Activated naive CD4-positive, alpha-beta T cell treated with anti-CD3 and anti-CD28 coated beads for 36 hours (primary cell): ENCODE data around the gene RAB44. TPM values are rescaled to one million over a fixed set of nuclear protein-coding genes. Genes with fewer than 3 reads are reported as not detected.

Experiments used
- CTCF ChIA-PET: fragments of 350-600 bp; sonication (Branson Sonifier 250); formaldehyde crosslinking; loops from one replicate; lab custom pipeline; 2021; ENCODE audit warnings: antibody characterized with exemption; lab: Charles Lee
- DNase-seq: peaks from one replicate; pipeline ENCODE4 v3.0.0-alpha.2; 2020
- H3K27ac Mint-ChIP-seq: one replicate; pipeline ENCODE4 v1.8.0; 2021; ENCODE audit warnings: mild to moderate bottlenecking, mixed read lengths
- H3K27me3 Mint-ChIP-seq: one replicate; pipeline ENCODE4 v1.8.0; 2021; ENCODE audit warnings: low read depth, mixed read lengths
- H3K36me3 Mint-ChIP-seq: one replicate; pipeline ENCODE4 v1.8.0; 2021; ENCODE audit warnings: low read depth, mixed read lengths
- H3K4me1 Mint-ChIP-seq: one replicate; pipeline ENCODE4 v1.8.0; 2021; ENCODE audit warnings: low read depth, mixed read lengths
- H3K4me3 Mint-ChIP-seq: one replicate; pipeline ENCODE4 v1.8.0; 2021; ENCODE audit warnings: mild to moderate bottlenecking, moderate library complexity, mixed read lengths
- H3K9me3 Mint-ChIP-seq: one replicate; pipeline ENCODE4 v1.8.0; 2021; ENCODE audit warnings: mixed read lengths
- intact Hi-C: fragments of 100-400 bp; cut with micrococcal nuclease; formaldehyde crosslinking; loops from one replicate; pipeline ENCODE4 v1.15.1; 2023
- total RNA-seq, 2 experiments: library from RNA; stranded (reverse); gene quantifications; one replicate each; pipeline ENCODE4 v1.2.3, GENCODE V29; 2021

Gene RAB44
- total RNA-seq, 2 experiments from 2014 or later, result 0.05 TPM; not detected in 1

DNA sequence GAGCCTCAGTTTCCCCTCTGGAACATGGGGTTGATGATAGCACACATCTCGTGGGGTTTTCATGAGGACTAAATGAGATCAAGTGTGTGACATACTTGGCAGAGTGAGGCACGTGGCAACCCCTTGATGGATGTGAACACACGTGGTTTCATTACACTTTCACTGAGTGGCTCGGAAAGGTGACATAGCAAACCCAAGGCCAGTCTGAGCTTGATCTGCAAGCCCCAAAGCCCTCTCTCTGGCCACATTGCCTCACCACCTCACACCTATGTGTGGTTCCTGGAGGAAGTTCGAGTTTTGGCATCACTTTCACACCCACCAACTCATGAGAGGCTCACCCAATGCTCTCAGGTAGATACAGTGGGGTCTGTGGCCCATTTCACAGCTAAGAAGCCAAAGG lies 81.6 kb downstream of the RAB44 start:
- intact Hi-C loops, result no loop called here
- Mint-ChIP-seq H3K27me3 (no peaks in the 10 kb centered on the region), H3K9me3 (no peaks in the 10 kb centered on the region), H3K4me3 (no peak overlapping the region), H3K27ac (no peak overlapping the region), H3K4me1 (no peaks in the 10 kb centered on the region), H3K36me3 (no peaks in the 10 kb centered on the region)
- CTCF ChIA-PET, result interaction anchor here (3.8 to 8.0 kb wide), 2 partner anchors 10 to 20 kb away, joined by 27 to 278 read pairs; no protein-coding TSS in a partner anchor
- no peak for DNase-seq

DNA sequence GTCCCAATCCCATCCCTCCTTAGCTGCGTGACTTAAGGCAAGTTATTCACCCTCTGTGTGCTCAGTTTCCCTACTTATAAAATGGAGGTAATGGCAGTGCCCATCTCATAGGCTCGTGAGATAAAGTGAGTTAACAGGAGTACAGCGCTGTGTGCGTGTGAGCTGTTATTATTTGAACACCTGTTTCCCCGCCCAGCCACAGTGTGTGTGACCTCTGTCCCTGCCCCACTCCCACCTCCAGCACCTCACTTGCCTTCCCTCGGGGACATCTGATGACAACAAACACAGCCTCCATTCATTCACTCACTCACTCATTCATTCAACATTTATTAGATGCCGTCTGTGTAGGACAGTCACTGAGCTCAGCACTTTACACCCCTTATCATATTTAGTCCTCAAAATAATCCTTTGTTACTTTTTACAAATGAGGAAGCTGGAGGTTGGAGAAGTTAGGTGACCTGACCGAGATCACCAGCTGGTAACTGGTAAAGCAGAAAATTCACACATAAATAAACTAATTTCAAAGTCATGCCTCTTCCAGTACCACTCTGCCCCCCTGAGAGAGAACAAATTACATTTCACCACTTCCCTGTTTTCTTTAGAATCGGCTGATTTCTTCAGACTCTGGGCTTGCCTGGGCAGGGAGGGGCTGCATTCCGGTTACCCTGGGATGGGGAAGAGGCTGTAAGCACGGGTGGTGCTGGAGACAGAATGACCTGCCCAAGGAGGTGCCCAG lies 83.0 kb downstream of the RAB44 start:
- Mint-ChIP-seq H3K9me3 (no peaks in the 10 kb centered on the region), H3K27ac (no peak overlapping the region), H3K4me1 (no peaks in the 10 kb centered on the region), H3K36me3 (no peaks in the 10 kb centered on the region), H3K4me3 (no peak overlapping the region), H3K27me3 (no peaks in the 10 kb centered on the region)
- DNase-seq, result no peak
- CTCF ChIA-PET, result interaction anchor here (0.5 to 8.0 kb wide), 9 partner anchors 11 to 429 kb away, joined by 3 to 278 read pairs (median 4); no protein-coding TSS in a partner anchor
- intact Hi-C loops, result loop anchor here (5.0 kb wide), 2 partner anchors 72 to 237 kb away; no protein-coding TSS in a partner anchor

DNA sequence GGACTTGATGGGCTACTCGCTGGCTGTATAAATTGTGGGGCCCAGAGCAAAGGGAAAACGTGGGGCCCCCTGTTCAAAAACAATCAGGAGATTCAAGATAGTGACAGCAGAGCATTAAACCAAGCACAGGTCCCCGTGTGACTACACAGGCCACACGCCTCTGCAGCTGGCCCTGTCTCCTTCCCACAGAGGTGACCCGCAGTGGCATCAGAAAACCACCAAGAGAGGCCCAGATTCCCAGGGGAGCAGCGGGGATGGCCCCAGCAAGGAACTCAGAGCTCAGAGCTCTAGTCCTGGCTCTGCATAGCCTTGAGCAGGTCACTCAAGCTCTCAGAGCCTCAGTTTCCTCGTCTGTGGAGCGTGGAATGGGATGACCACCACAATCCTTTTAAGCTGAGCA lies 84.0 kb downstream of the RAB44 start:
- Mint-ChIP-seq H3K36me3 (no peaks in the 10 kb centered on the region), H3K4me1 (no peaks in the 10 kb centered on the region), H3K27ac (no peak overlapping the region), H3K4me3 (no peak overlapping the region), H3K9me3 (no peaks in the 10 kb centered on the region), H3K27me3 (no peaks in the 10 kb centered on the region)
- DNase-seq, result no peak
- intact Hi-C loops, result loop anchor here (1.0 to 5.0 kb wide), 5 partner anchors 15 to 236 kb away; no protein-coding TSS in a partner anchor
- CTCF ChIA-PET, result interaction anchor here (0.5 to 8.0 kb wide), 16 partner anchors 13 to 428 kb away, joined by 3 to 278 read pairs (median 6); no protein-coding TSS in a partner anchor

Other genes starting within 250 kb of the RAB44 start
- 10 to 100 TPM; 23.6 to 24.4 TPM for gene STK38, start 150.3 kb upstream of the RAB44 start, total RNA-seq
- 100 to 1,000 TPM; 250 to 269 TPM for gene SRSF3, start 103.5 kb upstream of the RAB44 start, total RNA-seq
- gene CDKN1A, start 19.1 kb upstream of the RAB44 start, total RNA-seq, result 10 to 100 TPM; 90.1 to 92.3 TPM
- gene CPNE5, start 141.6 kb downstream of the RAB44 start, total RNA-seq, result 1 to 10 TPM; 1.2 to 1.7 TPM
- 10 to 100 TPM; 42.8 to 44.0 TPM for gene PPIL1, start 177.0 kb downstream of the RAB44 start, total RNA-seq
- 10 to 100 TPM; 24.2 to 24.5 TPM for gene C6orf89, start 188.1 kb downstream of the RAB44 start, total RNA-seq